CD4-positive, alpha-beta memory T cell (primary cell): Measurements from ENCODE around the gene ULK4. TPM values are rescaled to one million over a fixed set of nuclear protein-coding genes. Genes with fewer than 3 reads are reported as not detected.
A peak's percentile ranks its signal among the peaks of the same experiment; 100 is the strongest.

Experiments
- CTCF ChIA-PET: fragments of 350-600 bp; sonication (Branson Sonifier 250); formaldehyde crosslinking; loops from one replicate; lab custom pipeline; 2021; ENCODE audit warnings: inconsistent platforms; ENCODE audit not compliant: partially characterized antibody; lab: Charles Lee
- POLR2A ChIA-PET: fragments of 350-600 bp; sonication (Branson Sonifier 250); formaldehyde crosslinking; loops from one replicate; lab custom pipeline; 2021; ENCODE audit not compliant: partially characterized antibody; lab: Charles Lee
- DNase-seq, 5 donors: peaks; one replicate each; pipeline versions ENCODE4 v3.0.0 to v3.0.0-alpha.2; 2020 to 2022; ENCODE audit warnings: mixed read lengths in 1 of 5
- H3K27ac ChIP-seq: one replicate; pipeline ENCODE4 v1.7.0; 2013; ENCODE audit warnings: low read depth, low read length
- H3K27me3 ChIP-seq: 2 replicates; pipeline ENCODE4 v1.7.0; 2013; ENCODE audit warnings: mild to moderate bottlenecking, low read length, moderate library complexity; ENCODE audit not compliant: insufficient read depth
- H3K36me3 ChIP-seq: 2 replicates; pipeline ENCODE4 v1.7.0; 2013; ENCODE audit warnings: mild to moderate bottlenecking, low read length, moderate library complexity; ENCODE audit not compliant: insufficient read depth
- H3K4me1 ChIP-seq: 2 replicates; pipeline ENCODE4 v1.7.0; 2013; ENCODE audit warnings: mild to moderate bottlenecking, low read length, moderate library complexity; ENCODE audit not compliant: insufficient read depth
- H3K4me3 ChIP-seq, 2 donors: one replicate each; pipeline ENCODE4 v1.7.0; 2013; ENCODE audit warnings: low read length in 2 of 2, mild to moderate bottlenecking in 1 of 2
- H3K9me3 ChIP-seq, 2 donors: one replicate each; pipeline ENCODE4 v1.7.0; 2013; ENCODE audit warnings: low read length in 2 of 2, control low read depth in 1 of 2; ENCODE audit not compliant: control insufficient read depth in 1 of 2
- H3K27ac Mint-ChIP-seq, 7 donors: one replicate each; pipeline ENCODE4 v1.8.0; 2020 to 2021; ENCODE audit warnings: mixed read lengths in 7 of 7, mild to moderate bottlenecking in 6 of 7, inconsistent platforms in 3 of 7, moderate library complexity in 3 of 7
- H3K27me3 Mint-ChIP-seq, 2 donors: one replicate each; pipeline ENCODE4 v1.8.0; 2020 to 2021; ENCODE audit warnings: mixed read lengths in 2 of 2
- H3K36me3 Mint-ChIP-seq, 2 donors: one replicate each; pipeline ENCODE4 v1.8.0; 2020 to 2021; ENCODE audit warnings: mixed read lengths in 2 of 2, inconsistent platforms in 1 of 2, mild to moderate bottlenecking in 1 of 2
- H3K4me1 Mint-ChIP-seq, 4 donors: one replicate each; pipeline ENCODE4 v1.8.0; 2020 to 2021; ENCODE audit warnings: mixed read lengths in 4 of 4, mild to moderate bottlenecking in 1 of 4
- H3K4me3 Mint-ChIP-seq, 8 donors: one replicate each; pipeline ENCODE4 v1.8.0; 2020 to 2021; ENCODE audit warnings: mixed read lengths in 8 of 8, mild to moderate bottlenecking in 7 of 8, moderate library complexity in 6 of 8, inconsistent platforms in 3 of 8
- H3K9me3 Mint-ChIP-seq, 8 donors: one replicate each; pipeline ENCODE4 v1.8.0; 2020 to 2021; ENCODE audit warnings: mixed read lengths in 8 of 8, mild to moderate bottlenecking in 5 of 8, inconsistent platforms in 3 of 8, moderate library complexity in 1 of 8
- intact Hi-C: fragments of 100-400 bp; cut with micrococcal nuclease; formaldehyde crosslinking; loops from one replicate; pipeline ENCODE4 v1.15.1; 2023
- polyA plus RNA-seq, 2 donors: library from polyadenylated mRNA; unstranded; fragments of 300-500 nt; fragmentation: Illumina TruSeq; gene quantifications; one replicate each; pipeline ENCODE4 v1.2.3, GENCODE V29; 2021
- total RNA-seq, 2 experiments: library from RNA; stranded (reverse); gene quantifications; one replicate each; pipeline ENCODE4 v1.2.3, GENCODE V29; 2021

ULK4 gene
- total and polyA plus RNA-seq, 4 experiments from 2014 or later = 6.3 to 29.1 (median 19.2) TPM

DNA sequence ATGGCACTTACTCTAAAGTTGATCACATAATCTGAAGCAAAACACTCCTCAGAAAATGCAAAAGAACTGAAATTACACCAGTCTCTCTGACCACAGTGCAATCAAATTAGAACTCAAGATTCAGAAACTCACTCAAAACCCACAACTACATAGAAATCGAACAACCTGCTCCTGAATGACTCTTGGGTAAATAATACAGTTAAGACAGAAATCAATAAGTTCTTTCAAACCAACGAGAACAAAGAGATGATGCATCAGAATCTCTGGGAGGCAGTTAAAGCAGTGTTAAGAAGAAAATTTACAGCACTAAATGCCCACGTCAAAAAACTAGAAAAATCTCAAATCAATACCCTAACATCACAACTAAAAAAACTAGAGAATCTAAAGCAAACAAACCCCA, 535.4 kb downstream of the ULK4 start:
- H3K9me3 Mint-ChIP-seq = peaks cover 3 to 29% (median 20%) of the 10 kb centered on the region in 8 donors
- no peak for DNase-seq
- peaks cover 14% of the 10 kb centered on the region for H3K4me1 ChIP-seq
- H3K36me3 ChIP-seq = no peaks in the 10 kb centered on the region
- H3K27me3 Mint-ChIP-seq = peaks cover 0 to 3% of the 10 kb centered on the region in 2 donors
- H3K27me3 ChIP-seq = no peaks in the 10 kb centered on the region
- ChIA-PET POLR2A (no interaction called here), CTCF (no interaction called here)
- H3K36me3 Mint-ChIP-seq = peaks cover 0 to 15% of the 10 kb centered on the region in 2 donors
- intact Hi-C loops = no loop called here
- no peak overlapping the region for H3K4me3 ChIP-seq
- no peak overlapping the region for H3K27ac Mint-ChIP-seq
- no peaks in the 10 kb centered on the region for H3K9me3 ChIP-seq
- peaks cover 17 to 30% (median 24%) of the 10 kb centered on the region in 4 donors for H3K4me1 Mint-ChIP-seq
- H3K27ac ChIP-seq = no peak overlapping the region
- no peak overlapping the region for H3K4me3 Mint-ChIP-seq

DNA sequence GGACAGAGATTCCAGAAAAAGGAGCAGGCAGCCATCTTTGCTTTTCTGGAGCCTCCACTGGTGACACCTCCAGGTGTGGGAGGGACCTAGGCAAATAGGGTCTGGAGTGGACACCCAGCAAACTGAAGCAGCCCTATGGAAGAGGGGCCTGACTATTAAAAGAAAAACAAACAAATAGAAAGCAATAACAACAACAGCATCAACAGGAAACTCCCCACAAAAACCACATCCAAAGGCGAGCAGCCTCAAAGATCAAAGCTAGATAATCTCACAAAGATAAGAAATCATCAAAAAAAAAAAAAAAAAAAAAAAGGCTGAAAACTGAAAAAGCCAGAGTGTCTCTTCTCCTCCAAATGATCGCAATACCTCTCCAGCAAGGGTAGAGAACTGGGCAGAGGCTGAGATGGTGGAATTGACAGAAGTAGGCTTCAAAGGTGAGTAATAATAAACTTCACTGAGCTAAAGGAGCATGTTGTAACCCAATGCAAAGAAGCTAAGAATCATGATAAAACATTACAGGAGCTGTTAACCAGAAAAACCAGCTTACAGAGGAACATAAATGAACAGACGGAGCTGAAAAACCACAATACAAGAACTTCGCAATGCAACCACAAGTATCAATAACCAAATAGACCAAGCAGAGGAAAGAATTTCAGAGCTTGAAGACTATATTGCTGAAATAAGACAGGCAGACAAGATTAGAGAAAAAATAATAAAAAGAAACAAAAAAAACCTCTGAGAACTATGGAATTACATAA, 537.2 kb downstream of the ULK4 start:
- Mint-ChIP-seq H3K4me3 (peak overlapping the region in 7 of 8 donors; percentile 5 to 75 (median 61)), H3K36me3 (peaks cover 0 to 15% of the 10 kb centered on the region in 2 donors), H3K9me3 (peaks cover 3 to 29% (median 20%) of the 10 kb centered on the region in 8 donors), H3K4me1 (peaks cover 17 to 32% (median 24%) of the 10 kb centered on the region in 4 donors), H3K27me3 (peaks cover 0 to 3% of the 10 kb centered on the region in 2 donors), H3K27ac (peak overlapping the region in 1 of 7 donors; percentile 47)
- DNase-seq = peak in 3 of 5 donors; percentile 12 to 21 (median 12)
- ChIA-PET POLR2A (no interaction called here), CTCF (interaction anchor here (0.7 kb wide), 1 partner anchor 11 kb away, joined by 5 read pairs; no protein-coding TSS in a partner anchor)
- no peak overlapping the region for H3K4me3 ChIP-seq
- H3K27ac ChIP-seq = no peak overlapping the region
- no peaks in the 10 kb centered on the region for H3K36me3 ChIP-seq
- intact Hi-C loops = no loop called here
- peaks cover 14% of the 10 kb centered on the region for H3K4me1 ChIP-seq
- H3K27me3 ChIP-seq = no peaks in the 10 kb centered on the region
- H3K9me3 ChIP-seq = no peaks in the 10 kb centered on the region

DNA sequence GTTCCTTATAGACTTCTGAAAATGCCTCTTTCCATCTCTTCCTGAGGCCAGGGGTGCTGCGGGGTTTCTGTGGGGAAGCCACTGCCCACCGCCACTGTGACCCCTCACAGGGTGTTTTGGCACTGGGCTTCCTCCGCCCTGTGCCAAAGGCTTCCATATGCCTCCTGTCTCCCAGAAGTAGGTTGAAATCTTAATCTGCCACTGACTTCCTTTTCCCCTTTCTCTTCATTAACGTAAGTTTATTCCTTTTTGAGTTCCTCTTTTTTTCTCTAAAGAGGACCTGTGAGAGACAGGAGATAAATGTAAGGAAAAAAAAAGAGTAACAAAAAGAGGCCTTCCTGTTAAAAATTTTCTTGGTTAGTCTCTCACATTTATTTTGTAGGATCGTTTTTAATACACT, 542.1 kb downstream of the ULK4 start:
- Histone ChIP-seq H3K4me1 (peaks cover 5% of the 10 kb centered on the region), H3K9me3 (no peaks in the 10 kb centered on the region), H3K27me3 (no peaks in the 10 kb centered on the region), H3K27ac (no peak overlapping the region), H3K4me3 (no peak overlapping the region), H3K36me3 (no peaks in the 10 kb centered on the region)
- H3K4me3 Mint-ChIP-seq = no peak overlapping the region
- no peak for DNase-seq
- H3K4me1 Mint-ChIP-seq = peaks cover 4 to 21% (median 7%) of the 10 kb centered on the region in 4 donors
- ChIA-PET POLR2A (no interaction called here), CTCF (no interaction called here)
- no peaks in the 10 kb centered on the region for H3K27me3 Mint-ChIP-seq
- no peaks in the 10 kb centered on the region for H3K9me3 Mint-ChIP-seq
- no peaks in the 10 kb centered on the region for H3K36me3 Mint-ChIP-seq
- peak overlapping the region in 1 of 7 donors; percentile 53 for H3K27ac Mint-ChIP-seq
- intact Hi-C loops = no loop called here

DNA sequence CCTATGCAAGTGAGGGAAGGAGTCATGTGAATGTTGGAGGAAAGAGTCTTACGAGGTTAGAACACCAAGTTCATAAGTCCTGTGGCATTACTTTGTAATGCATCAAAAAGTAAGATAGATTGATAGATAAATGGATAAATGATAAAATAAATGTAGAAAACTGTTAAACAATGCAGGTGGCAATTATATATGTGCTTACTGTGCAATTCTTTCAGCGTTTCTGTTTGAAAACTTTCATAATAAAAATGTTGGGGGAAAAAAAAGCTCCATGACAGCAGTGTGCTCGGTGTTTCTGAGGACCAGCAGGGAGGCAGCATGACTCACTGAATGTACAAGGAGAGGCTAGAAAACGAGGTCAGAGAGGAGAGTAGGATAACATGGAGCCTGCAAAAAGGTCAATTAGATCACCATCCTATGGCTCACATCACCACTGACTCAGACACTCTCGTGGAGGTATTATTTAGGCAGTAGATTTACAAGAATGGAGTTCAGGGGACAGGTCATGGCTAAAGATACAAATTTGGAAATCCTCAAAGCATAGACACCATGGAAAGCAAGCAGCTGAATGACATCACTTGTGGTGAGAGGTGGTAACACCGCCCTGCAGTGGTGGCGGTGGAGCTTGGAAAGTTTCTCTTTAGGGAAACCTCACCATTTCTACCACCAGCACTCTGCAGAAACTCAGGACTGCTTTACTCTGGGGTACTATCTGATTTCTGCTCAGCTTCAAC, 542.8 kb downstream of the ULK4 start:
- Histone ChIP-seq H3K4me1 (no peaks in the 10 kb centered on the region), H3K36me3 (no peaks in the 10 kb centered on the region), H3K27me3 (no peaks in the 10 kb centered on the region), H3K27ac (no peak overlapping the region), H3K9me3 (no peaks in the 10 kb centered on the region), H3K4me3 (no peak overlapping the region)
- DNase-seq = peak in 2 of 5 donors; percentile 1 to 5
- intact Hi-C loops = no loop called here
- Mint-ChIP-seq H3K4me1 (peaks cover 0 to 15% (median 2%) of the 10 kb centered on the region in 4 donors), H3K36me3 (no peaks in the 10 kb centered on the region), H3K4me3 (peak overlapping the region in 1 of 8 donors; percentile 60), H3K27me3 (no peaks in the 10 kb centered on the region), H3K9me3 (no peaks in the 10 kb centered on the region), H3K27ac (no peak overlapping the region)
- POLR2A ChIA-PET = no interaction called here
- CTCF ChIA-PET = no interaction called here

DNA sequence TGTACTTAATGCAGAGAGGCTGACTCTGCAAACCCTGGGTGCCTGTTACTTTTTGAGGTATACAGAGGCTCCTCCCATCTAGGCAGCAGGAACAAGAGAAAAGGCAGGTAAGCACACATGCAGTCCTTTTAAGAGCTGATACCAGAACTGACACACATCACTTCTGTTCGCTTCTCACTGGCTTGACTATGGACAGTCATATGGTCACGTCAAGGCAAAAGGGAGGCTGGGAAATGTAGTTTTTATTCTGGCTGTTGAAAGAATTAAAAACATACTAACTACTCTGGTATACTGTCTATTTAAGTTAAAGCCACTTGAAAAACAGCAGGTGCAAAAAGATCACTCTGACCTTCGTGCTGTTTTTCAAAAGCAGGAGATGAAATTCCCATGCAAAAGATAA, 544.3 kb downstream of the ULK4 start:
- H3K9me3 ChIP-seq = no peaks in the 10 kb centered on the region
- no peaks in the 10 kb centered on the region for H3K27me3 ChIP-seq
- intact Hi-C loops = no loop called here
- no peaks in the 10 kb centered on the region for H3K36me3 ChIP-seq
- no peak overlapping the region for H3K27ac ChIP-seq
- no peak overlapping the region for H3K4me3 ChIP-seq
- Mint-ChIP-seq H3K27me3 (no peaks in the 10 kb centered on the region), H3K36me3 (peaks cover 0 to 3% of the 10 kb centered on the region in 2 donors), H3K27ac (no peak overlapping the region), H3K9me3 (no peaks in the 10 kb centered on the region), H3K4me1 (peaks cover 0 to 9% (median 2%) of the 10 kb centered on the region in 4 donors), H3K4me3 (no peak overlapping the region)
- no peak for DNase-seq
- CTCF ChIA-PET = interaction anchor here (1.4 kb wide), 1 partner anchor 13 kb away, joined by 3 read pairs; no protein-coding TSS in a partner anchor
- H3K4me1 ChIP-seq = no peaks in the 10 kb centered on the region
- POLR2A ChIA-PET = no interaction called here

DNA sequence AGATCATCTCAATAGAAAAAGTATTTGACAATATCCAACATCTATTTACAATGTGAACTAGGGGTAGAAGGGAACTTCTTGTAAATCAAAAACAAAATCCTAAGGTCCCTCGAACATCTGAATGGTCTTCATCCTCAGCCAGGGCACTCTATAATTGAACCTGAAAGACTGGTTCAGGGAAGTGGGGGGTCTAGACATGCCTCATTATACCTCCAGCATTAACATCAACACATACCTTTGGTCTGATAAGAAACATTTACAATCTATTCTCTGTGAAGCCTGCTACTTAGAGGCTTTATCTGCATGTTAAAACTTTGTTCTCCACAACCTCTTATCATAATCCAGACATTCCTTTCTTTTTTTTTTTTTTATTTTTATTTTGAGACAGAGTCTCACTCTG, 550.8 kb downstream of the ULK4 start:
- intact Hi-C loops = no loop called here
- Mint-ChIP-seq H3K4me1 (no peaks in the 10 kb centered on the region), H3K4me3 (no peak overlapping the region), H3K27me3 (no peaks in the 10 kb centered on the region), H3K27ac (no peak overlapping the region), H3K9me3 (peaks cover 0 to 4% (median under 1%) of the 10 kb centered on the region in 8 donors), H3K36me3 (peaks cover 4 to 13% of the 10 kb centered on the region in 2 donors)
- H3K36me3 ChIP-seq = no peaks in the 10 kb centered on the region
- ChIA-PET POLR2A (no interaction called here), CTCF (no interaction called here)
- H3K27me3 ChIP-seq = no peaks in the 10 kb centered on the region
- H3K27ac ChIP-seq = no peak overlapping the region
- H3K9me3 ChIP-seq = no peaks in the 10 kb centered on the region
- no peak for DNase-seq
- no peak overlapping the region for H3K4me3 ChIP-seq
- H3K4me1 ChIP-seq = no peaks in the 10 kb centered on the region

DNA sequence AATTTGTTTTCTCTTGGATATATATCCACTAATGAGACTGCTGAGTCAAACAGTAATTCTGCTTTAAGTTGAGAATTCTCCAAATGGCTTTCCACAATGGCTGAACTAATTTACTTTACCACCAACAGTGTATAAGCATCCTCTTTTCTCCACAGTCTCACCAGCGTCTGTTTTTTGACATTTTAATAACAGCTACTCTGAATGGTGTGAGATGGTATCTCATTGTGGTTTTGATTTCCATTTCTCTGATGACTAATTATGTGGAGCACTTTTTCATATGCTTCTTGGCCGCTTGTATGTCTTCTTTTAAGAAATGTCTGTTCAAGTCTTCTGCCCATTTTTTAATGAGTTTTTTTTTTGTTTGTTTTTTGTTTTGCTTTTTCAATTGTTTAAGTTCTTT, 556.4 kb downstream of the ULK4 start:
- no peaks in the 10 kb centered on the region for H3K36me3 ChIP-seq
- H3K27me3 Mint-ChIP-seq = no peaks in the 10 kb centered on the region
- no peak for DNase-seq
- peaks cover 7 to 10% of the 10 kb centered on the region in 2 donors for H3K36me3 Mint-ChIP-seq
- POLR2A ChIA-PET = no interaction called here
- H3K9me3 Mint-ChIP-seq = peaks cover 0 to 4% (median 2%) of the 10 kb centered on the region in 8 donors
- no peak overlapping the region for H3K4me3 ChIP-seq
- no peak overlapping the region for H3K4me3 Mint-ChIP-seq
- no peak overlapping the region for H3K27ac Mint-ChIP-seq
- H3K4me1 ChIP-seq = no peaks in the 10 kb centered on the region
- intact Hi-C loops = no loop called here
- no peaks in the 10 kb centered on the region for H3K27me3 ChIP-seq
- no peak overlapping the region for H3K27ac ChIP-seq
- CTCF ChIA-PET = no interaction called here
- no peaks in the 10 kb centered on the region for H3K9me3 ChIP-seq
- no peaks in the 10 kb centered on the region for H3K4me1 Mint-ChIP-seq
